Measurements from ENCODE around the gene APOL6. TPM values are rescaled to one million over a fixed set of nuclear protein-coding genes. Genes with fewer than 3 reads are reported as not detected.
"Not testable (repeated sequence)": the region's sequence is repeated elsewhere in the genome, so short reads cannot be mapped to it uniquely, and the experiment has no call there.

Gene APOL6
- polyA plus RNA-seq, 1 donor (not counting 4 experiments of a cell fraction or from before 2014, with no cell fraction given): 4.2 TPM

GRCh38 chr22:35622191-35622913 lies 25.9 kb upstream of the APOL6 start:
- Histone ChIP-seq H3K4me1 (ENCODE audit: control insufficient read depth, extremely low read depth, insufficient read depth, low read length) (peaks cover 7% of the 10 kb centered on the region), H3K79me2 (ENCODE audit: control insufficient read depth, insufficient read depth, low read length) (no peaks in the 10 kb centered on the region), H3K27ac (ENCODE audit: control insufficient read depth, insufficient read depth, low read length) (no peak overlapping the region), H3K9ac (ENCODE audit: control insufficient read depth, extremely low read depth, insufficient read depth, low read length) (no peak overlapping the region), H2AFZ (ENCODE audit: control insufficient read depth, low read length) (no peak overlapping the region), H3K4me2 (ENCODE audit: control insufficient read depth, extremely low read depth, insufficient read depth, low read depth, low read length) (no peak overlapping the region), H4K20me1 (ENCODE audit: control insufficient read depth, extremely low read depth, insufficient read depth, low read length) (no peaks in the 10 kb centered on the region), H3K36me3 (ENCODE audit: control insufficient read depth in 2 of 2, extremely low read depth in 1 of 2, insufficient read depth in 2 of 2, low read length in 2 of 2) (no peaks in the 10 kb centered on the region), H3K9me3 (ENCODE audit: control insufficient read depth, low read depth, low read length) (no peaks in the 10 kb centered on the region), H3K4me3 (ENCODE audit: control insufficient read depth in 2 of 3, extremely low read depth in 1 of 3, insufficient read depth in 2 of 3, low read depth in 1 of 3, low read length in 3 of 3) (no peak overlapping the region), H3K27me3 (ENCODE audit: control insufficient read depth, extremely low read depth, insufficient read depth, low read length) (no peaks in the 10 kb centered on the region), H3K9me1 (ENCODE audit: control insufficient read depth, extremely low read depth, insufficient read depth, low read length) (no peaks in the 10 kb centered on the region)
- dilution Hi-C loops (cut with MboI; ENCODE audit: extremely low pct_ligation_motif_present, low sequenced_read_pairs): no loop called here
- DNase-seq (ENCODE audit: low read depth, low spot score): no peak
- no peak for FAIRE-seq
- TF ChIP-seq CTCF (optimal IDR thresholded peaks at IDR 0.05 in 1 of 3, IDR thresholded peaks at IDR 0.05 in 1 of 3, conservative IDR thresholded peaks at IDR 0.05 in 1 of 3; ENCODE audit: extremely low read depth in 1 of 3, insufficient read depth in 2 of 3, low read length in 3 of 3): no peak
- TF ChIP-seq EZH2 (IDR thresholded peaks at IDR 0.05; ENCODE audit: low read length): no peak

- H3K27me3 ChIP-seq (ENCODE audit: control insufficient read depth, extremely low read depth, insufficient read depth, low read length); H3K36me3 ChIP-seq (ENCODE audit: control insufficient read depth in 2 of 2, extremely low read depth in 1 of 2, insufficient read depth in 2 of 2, low read length in 2 of 2); FAIRE-seq; H3K4me3 ChIP-seq (ENCODE audit: control insufficient read depth in 2 of 3, extremely low read depth in 1 of 3, insufficient read depth in 2 of 3, low read depth in 1 of 3, low read length in 3 of 3); H3K27ac ChIP-seq (ENCODE audit: control insufficient read depth, insufficient read depth, low read length); H3K9me1 ChIP-seq (ENCODE audit: control insufficient read depth, extremely low read depth, insufficient read depth, low read length); H3K79me2 ChIP-seq (ENCODE audit: control insufficient read depth, insufficient read depth, low read length); H3K4me2 ChIP-seq (ENCODE audit: control insufficient read depth, extremely low read depth, insufficient read depth, low read depth, low read length); H4K20me1 ChIP-seq (ENCODE audit: control insufficient read depth, extremely low read depth, insufficient read depth, low read length); H2AFZ ChIP-seq (ENCODE audit: control insufficient read depth, low read length); H3K9ac ChIP-seq (ENCODE audit: control insufficient read depth, extremely low read depth, insufficient read depth, low read length); dilution Hi-C loops (cut with MboI; ENCODE audit: extremely low pct_ligation_motif_present, low sequenced_read_pairs); H3K9me3 ChIP-seq (ENCODE audit: control insufficient read depth, low read depth, low read length); DNase-seq (ENCODE audit: low read depth, low spot score): not testable (repeated sequence)
- peaks cover 19% of the 10 kb centered on the region for H3K4me1 ChIP-seq (ENCODE audit: control insufficient read depth, extremely low read depth, insufficient read depth, low read length)
Observed at GRCh38 chr22:35623885-35624284, 24.4 kb upstream of the APOL6 start.

GRCh38 chr22:35624547-35624946 lies 23.7 kb upstream of the APOL6 start:
- no peaks in the 10 kb centered on the region for H3K27me3 ChIP-seq (ENCODE audit: control insufficient read depth, extremely low read depth, insufficient read depth, low read length)
- dilution Hi-C loops (cut with MboI; ENCODE audit: extremely low pct_ligation_motif_present, low sequenced_read_pairs): no loop called here
- H2AFZ ChIP-seq (ENCODE audit: control insufficient read depth, low read length): no peak overlapping the region
- no peaks in the 10 kb centered on the region for H4K20me1 ChIP-seq (ENCODE audit: control insufficient read depth, extremely low read depth, insufficient read depth, low read length)
- FAIRE-seq (no peak), DNase-seq (ENCODE audit: low read depth, low spot score) (no peak)
- H3K4me3 ChIP-seq (ENCODE audit: control insufficient read depth in 2 of 3, extremely low read depth in 1 of 3, insufficient read depth in 2 of 3, low read depth in 1 of 3, low read length in 3 of 3): no peak overlapping the region
- H3K9me3 ChIP-seq (ENCODE audit: control insufficient read depth, low read depth, low read length): no peaks in the 10 kb centered on the region
- no peaks in the 10 kb centered on the region for H3K79me2 ChIP-seq (ENCODE audit: control insufficient read depth, insufficient read depth, low read length)
- peaks cover 25% of the 10 kb centered on the region for H3K4me1 ChIP-seq (ENCODE audit: control insufficient read depth, extremely low read depth, insufficient read depth, low read length)
- H3K27ac ChIP-seq (ENCODE audit: control insufficient read depth, insufficient read depth, low read length): no peak overlapping the region
- no peak overlapping the region for H3K9ac ChIP-seq (ENCODE audit: control insufficient read depth, extremely low read depth, insufficient read depth, low read length)
- no peaks in the 10 kb centered on the region for H3K36me3 ChIP-seq (ENCODE audit: control insufficient read depth in 2 of 2, extremely low read depth in 1 of 2, insufficient read depth in 2 of 2, low read length in 2 of 2)
- TF ChIP-seq EZH2 (IDR thresholded peaks at IDR 0.05; ENCODE audit: low read length) (no peak), CTCF (optimal IDR thresholded peaks at IDR 0.05 in 1 of 3, IDR thresholded peaks at IDR 0.05 in 1 of 3, conservative IDR thresholded peaks at IDR 0.05 in 1 of 3; ENCODE audit: extremely low read depth in 1 of 3, insufficient read depth in 2 of 3, low read length in 3 of 3) (no peak)
- H3K9me1 ChIP-seq (ENCODE audit: control insufficient read depth, extremely low read depth, insufficient read depth, low read length): no peaks in the 10 kb centered on the region
- no peak overlapping the region for H3K4me2 ChIP-seq (ENCODE audit: control insufficient read depth, extremely low read depth, insufficient read depth, low read depth, low read length)

Data from keratinocyte (primary cell).